CD4-positive, alpha-beta T cell treated with Interleukin-4 for 1 hour (primary cell): Measurements from ENCODE around the gene VWA5B1.
A peak's percentile ranks its signal among the peaks of the same experiment; 100 is the strongest.

Experiments used
- DNase-seq, 2 donors: peaks; one replicate each; pipeline ENCODE4 v3.0.0-alpha.2; 2020 to 2022

Gene VWA5B1

DNA sequence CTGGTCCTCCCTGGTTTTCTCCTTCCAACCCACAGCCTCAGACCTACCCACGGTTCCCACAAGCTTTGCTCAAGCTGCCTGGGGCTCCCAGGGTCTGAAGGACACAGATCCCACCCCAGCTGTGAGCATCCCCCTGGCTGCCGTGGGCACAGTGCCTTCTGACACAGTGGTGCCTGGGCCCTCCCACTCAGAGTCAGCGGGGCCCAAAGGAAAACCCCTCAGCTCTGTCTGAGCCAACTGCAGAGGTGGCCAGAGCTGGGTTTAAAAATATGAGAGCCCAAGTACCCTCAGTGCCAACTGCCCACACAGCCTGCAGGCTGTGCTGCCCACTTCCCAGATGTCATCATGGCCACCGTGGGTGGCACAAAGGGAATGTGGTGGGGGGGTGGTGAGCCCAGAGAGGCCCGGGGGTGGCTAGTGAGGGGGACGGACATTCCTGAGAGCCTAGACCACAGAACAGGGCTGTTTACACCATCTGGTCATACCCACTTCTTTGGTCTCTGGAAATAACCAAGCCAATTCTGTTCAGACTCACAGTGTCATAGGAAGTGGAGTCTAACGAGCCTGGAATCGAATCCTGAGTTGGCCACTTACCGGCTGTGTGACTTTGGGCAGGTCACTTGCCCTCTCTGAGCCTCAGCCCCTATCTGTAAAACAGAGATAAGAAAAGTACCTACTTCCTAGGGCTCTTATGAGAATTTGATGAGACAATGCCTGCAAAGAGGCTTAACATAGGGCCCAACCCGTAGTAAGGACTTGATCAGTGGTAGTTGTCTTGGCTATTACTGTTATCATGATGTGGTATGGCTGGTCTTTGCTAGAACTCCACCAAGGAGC lies 109.9 kb downstream of the VWA5B1 start:
- no peak for DNase-seq

GRCh38 chr1:20401405-20402010 lies 110.8 kb downstream of the VWA5B1 start:
- no peak for DNase-seq

DNA sequence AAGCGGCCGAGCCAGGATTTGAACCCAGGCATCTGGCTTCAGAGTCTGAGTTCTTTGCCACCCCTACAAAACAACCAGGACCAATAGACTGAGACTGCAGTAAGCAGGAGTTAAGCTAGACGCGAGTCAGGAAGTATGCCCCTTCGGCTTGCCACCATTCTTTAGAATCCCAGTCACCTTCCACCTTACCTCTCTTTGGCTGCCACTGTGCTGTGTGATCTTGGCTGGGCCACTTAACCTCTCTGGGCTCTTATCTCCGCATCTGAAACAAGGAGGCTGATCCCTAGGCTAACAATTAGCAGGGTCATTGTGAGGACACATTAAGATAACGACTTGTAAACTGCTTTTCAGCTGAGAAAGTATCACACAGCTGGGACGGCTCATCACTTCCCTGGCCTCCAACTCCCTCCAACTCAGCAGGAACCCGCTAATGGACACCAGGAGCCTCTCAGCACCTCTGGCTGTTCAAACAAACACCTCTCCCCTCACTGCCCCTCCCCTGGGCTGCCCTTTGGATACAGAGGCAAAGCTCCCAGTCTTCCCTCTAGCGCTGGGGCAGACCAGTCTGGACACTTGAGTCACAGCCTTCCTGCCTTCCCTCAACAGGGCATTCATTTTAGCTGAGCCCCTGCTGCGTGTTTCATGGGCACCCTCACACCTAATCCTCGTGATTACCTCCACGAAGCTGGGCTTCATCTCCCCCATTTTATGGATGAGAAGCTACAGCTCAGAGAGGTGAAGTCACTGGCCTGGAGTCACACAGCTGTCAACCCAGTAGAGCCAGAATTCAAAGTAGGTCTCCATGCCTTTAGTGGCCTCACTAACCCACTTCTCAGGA lies 112.1 kb downstream of the VWA5B1 start:
- DNase-seq = no peak

DNA sequence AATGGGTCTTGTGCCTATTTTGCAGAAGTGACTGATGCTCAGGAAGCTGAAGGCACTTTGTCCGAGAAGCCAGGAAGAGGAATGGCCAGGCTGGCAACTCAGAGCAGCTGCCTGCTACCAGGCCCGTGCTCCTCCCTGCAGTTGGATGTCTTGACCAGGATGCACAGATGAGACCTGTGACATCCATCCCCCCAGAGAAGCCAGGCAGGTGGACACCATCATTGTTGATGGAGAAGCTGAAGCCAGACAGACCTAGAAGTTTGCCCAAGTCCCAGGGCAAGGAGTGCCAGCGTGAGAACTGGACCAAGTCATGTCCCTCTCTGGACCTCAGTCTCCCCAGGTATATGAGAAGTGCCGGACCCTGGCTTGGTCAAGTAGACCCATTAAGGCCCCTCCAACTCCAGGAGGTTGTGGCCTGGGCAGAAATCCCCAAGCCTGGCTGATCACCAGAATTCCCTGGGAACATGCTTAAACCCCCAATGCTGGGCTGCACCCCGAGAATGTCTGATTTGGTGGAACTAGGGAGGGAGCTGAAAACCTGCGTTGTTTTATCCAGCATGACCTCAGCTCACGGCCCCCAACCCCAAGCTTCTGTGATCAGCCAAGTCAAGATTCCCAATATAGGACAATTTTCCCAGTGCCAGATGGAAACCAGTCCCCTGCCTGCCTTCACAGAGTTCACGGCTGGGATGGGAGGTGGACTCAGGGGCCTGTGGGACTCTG lies 112.9 kb downstream of the VWA5B1 start:
- no peak for DNase-seq

DNA sequence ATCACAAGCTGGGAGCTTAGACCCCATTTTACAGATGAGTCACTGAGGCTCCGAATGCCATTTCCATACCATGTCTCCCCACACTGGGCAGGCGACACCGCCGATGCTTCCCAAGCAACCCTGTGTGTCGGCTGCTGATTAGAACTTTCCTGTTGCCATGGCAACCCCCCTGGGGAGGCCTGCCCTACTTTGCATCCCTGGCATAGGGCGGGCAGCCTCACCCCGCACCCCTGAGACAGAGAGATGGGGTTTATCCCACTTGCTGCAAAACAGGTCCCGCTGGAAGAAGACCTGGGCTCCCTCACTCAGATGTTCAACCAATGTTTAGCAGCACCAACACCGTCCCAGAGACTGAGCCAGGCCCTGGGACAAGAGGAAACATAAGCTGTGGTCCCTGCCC lies 113.8 kb downstream of the VWA5B1 start:
- DNase-seq = peak in 1 of 2 donors; percentile 38
